ENCODE results near the gene STARD7.
"Not testable (repeated sequence)": the region's sequence is repeated elsewhere in the genome, so short reads cannot be mapped to it uniquely, and the experiment has no call there.

Gene STARD7, protein sequence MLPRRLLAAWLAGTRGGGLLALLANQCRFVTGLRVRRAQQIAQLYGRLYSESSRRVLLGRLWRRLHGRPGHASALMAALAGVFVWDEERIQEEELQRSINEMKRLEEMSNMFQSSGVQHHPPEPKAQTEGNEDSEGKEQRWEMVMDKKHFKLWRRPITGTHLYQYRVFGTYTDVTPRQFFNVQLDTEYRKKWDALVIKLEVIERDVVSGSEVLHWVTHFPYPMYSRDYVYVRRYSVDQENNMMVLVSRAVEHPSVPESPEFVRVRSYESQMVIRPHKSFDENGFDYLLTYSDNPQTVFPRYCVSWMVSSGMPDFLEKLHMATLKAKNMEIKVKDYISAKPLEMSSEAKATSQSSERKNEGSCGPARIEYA

DNA sequence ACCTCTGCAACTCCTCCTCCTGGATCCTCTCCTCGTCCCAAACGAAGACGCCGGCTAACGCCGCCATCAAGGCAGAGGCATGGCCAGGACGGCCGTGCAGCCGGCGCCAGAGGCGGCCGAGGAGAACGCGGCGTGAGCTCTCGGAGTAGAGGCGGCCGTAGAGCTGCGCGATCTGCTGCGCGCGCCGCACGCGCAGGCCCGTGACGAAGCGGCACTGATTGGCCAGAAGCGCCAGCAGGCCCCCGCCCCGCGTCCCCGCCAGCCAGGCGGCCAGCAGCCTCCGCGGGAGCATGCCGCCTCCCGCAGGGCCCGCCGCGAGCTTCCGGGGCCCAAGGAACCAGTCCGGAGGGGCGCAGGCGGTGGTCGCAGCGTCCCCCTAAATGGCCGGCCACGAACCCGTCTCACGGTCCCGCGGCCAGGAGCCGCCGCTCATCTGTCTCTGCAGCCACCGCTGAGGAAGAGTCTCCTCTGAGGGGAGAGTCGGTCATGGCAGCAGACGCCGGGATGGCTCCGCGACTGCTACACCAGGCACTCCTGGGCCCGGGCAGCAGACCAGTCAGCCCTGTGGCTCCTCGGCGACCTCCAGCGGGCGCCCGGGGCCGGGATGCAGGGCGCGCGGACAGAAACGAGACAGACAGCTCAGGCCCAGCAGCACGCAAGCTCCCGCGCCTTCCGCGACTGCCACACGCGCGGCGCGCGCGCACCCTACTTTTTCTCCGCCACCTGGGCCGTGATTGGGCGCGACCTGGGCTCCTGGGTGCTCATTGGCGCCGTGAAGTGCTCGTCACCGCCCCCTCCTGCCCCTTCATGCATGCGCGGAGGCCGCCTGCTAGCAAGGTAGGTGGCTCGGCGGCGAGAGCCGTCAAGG is at the start of gene STARD7:
TSS of gene STARD7 (minus strand) at position 685 of the 868 bp plus-strand sequence. CDS start at position 292, 393 bp downstream.
- peak; percentile 94 for DNase-seq (ENCODE audit: low read depth)

DNA sequence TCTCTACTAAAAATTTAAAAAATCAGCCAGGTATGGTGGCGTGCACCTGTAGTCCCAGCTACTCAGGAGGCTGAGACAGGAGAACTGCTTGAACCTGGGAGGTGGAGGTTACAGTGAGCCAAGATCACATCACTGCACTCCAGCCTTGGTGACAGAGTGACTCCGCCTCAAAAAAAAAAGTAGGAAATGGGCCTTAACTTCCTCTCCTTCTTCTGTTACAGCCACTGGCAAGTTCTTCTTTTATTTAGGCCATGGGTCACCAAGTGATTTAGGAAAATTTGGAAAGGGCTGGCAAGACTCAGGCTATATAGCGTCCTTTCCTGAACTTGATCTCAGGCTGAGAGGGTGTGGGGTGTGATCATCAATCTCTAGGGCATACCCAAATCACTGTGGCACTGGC is 49.1 kb upstream of the STARD7 start:
- not testable (repeated sequence) for DNase-seq (ENCODE audit: low read depth)

DNA sequence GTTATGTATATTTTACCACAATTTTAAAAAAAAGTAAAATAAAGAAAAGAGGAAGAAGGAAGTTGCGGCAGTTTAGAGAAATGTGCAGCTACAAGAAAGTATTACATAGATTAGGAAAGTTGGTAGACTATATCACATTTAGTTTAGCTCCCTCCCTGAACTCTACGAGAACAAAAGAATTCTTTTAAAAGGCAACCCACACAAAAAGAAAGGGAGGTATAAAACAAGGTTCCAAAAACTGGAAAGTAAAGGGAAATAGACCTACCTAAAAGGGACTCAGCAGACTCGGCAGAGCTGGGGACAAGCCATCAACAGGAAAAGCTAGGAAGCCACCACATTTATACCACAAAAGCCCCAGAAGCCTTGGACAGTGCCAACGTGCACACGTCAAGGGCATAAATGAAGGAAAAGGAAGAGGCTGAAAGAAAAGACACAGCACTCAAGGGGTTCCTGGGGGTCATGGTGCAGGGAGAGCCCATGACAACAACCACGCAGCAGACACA is 48.0 kb upstream of the STARD7 start:
- no peak for DNase-seq (ENCODE audit: low read depth)

DNA sequence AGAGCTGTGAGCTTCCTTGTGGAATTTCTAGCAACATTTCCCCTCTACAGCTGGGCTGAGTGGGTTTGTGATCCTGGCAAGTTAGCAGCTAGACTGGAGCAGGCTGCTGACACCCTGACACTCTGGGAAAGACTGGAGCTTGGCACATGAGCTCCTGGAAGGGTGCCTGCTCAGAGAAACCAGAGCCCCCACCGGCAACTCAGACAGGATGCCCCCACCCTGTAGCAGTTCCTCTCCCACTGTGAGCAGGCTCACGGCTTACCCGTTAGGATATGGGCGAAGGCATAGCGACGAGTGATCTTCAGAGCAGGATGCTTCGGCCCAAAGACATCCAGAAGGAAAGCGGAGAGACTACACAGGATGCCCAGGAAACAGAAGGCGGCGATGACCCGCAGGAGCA is 45.9 kb upstream of the STARD7 start:
- DNase-seq (ENCODE audit: low read depth) = no peak

DNA sequence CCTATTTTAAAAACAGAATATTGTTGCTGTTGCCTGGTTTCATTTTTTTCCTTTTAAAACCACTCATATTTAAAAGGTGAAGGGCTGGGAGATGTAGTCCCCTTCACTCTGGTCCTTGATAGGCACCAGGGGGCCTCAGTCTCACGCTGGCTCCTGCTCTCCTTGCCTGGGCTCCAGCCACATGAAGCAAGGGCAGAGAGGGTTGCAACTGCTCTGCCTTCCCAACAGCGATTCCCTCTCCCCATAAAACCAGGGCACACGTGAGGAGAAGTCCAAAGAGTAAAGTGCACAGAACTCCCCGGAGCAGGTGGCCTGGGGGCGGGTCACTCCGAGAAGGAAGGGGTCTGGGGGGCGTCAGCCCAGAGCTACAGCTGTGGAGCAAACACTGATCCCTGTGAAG is 44.4 kb upstream of the STARD7 start:
- DNase-seq (ENCODE audit: low read depth) = no peak

DNA sequence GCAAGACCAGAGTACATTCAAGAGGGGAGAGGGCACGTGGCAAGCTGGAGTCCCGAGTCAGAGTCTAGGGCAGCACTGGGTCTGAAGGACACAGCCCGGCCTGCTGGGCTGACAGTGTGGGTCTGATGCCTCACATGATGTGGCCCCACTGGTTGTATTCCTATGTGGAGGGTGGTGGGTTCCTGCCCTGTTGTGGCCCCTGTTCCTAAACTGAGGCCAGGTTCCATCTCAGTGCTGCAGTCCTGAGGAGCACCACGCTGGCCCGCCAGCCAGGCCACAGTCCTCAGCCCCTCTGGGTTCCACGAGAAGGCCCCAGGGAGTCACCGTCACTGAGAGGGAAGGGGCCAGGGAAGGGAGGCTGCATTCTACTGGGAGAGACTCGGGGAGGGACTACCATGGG is 43.9 kb upstream of the STARD7 start:
- DNase-seq (ENCODE audit: low read depth) = no peak

DNA sequence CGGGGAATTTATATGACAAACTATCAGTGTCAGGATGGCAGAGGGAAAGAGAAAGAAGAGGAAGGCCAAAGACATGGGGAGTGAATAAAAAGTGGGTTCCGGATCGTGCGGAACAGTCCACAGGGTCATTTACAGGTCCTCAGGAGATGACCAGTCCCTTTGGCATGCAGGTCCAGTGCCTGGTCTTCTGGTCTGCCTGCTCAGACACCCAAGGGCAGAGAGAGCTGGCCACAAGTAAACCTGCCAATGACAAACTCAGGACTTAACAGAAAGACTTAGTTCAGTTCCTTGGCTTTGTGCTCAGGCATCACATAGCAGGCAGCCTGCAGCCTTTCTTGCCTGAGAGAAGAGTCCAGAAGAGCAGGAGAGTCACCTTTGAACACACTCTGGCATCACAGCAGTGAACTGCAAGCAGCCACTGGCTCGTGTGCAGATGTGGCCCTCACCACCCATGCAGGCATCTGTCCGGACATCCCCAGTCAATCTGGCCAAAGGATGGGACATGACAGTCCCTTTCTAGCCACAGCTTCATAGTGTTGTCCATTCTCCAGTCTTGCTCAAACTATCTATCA is 43.2 kb upstream of the STARD7 start:
- DNase-seq (ENCODE audit: low read depth) = peak; percentile 59

DNA sequence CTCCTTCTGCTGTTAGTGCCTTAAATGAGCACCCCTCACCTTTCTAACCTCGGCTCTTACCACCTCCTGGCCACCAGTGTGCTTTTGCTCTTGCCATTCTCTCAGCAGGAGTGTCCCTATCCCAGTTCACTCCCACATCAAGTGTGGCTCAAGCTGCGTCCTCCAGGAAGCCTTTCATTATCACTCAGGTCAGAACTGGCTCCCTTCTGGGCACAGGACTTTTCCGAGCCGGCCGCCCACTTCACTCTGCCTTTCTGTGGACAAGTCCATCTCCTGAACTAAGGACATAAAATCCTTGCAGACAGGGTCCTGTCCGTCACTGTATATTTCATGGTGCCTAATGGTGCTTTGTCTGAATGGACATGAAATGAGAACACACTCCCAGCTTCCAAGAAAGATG is 41.6 kb upstream of the STARD7 start:
- DNase-seq (ENCODE audit: low read depth) = no peak

DNA sequence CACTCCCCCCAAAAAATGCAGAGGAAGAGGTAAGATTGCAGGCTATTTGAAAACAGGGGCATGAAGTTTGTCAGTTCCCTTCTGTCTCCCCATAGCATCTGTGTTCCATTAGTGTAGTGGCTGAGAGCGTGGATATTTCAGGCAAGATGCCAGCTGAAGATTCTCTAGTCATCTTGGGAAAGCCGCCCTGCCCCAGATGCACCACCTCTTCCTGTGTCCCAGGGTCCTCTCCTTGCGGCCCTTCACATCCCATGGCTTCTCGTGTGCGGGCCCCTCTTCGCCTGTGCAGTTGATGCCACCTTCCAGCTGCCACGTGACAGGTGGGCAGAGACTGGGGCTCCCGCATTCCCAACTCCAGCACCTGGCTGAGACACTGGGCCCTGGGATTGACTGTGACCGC is 41.0 kb upstream of the STARD7 start:
- DNase-seq (ENCODE audit: low read depth) = no peak

DNA sequence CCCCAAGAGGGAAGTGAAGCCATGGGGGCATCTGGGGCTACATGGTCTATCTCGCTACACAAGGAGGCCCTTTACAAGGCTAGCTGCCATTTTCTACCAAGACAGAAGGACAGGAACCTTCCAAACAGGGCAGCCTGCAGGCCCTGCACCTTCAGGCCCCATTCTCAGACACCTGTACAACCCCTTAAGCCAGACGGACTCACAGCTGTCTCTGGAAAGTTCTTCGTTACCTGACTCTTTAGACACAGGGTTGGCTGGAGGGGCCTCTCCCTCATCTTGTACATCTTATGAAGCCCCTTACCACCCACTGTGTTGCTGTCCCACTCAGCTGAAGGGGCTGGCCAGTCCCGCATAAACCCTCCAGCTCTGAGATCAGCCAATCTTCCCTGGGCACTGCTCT is 40.0 kb upstream of the STARD7 start:
- DNase-seq (ENCODE audit: low read depth) = no peak

DNA sequence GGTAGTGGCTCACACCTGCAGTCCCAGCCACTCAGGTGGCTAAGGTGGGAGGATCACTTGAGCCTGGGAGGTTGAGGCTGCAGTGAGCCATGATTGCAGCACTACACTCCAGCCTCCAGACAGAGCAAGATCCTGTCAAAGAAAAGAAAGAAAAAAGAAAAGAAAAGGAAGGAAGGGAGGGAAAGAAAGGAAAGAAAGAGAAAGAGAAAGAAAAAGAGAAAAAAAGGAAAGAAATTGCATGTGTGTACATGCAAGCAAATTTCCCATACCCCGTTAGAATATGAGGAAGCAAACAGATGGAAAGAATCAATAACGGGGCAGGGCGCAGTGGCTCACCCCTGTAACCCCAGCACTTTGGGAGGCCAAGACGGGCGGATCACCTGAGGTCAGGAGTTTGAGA is 39.3 kb upstream of the STARD7 start:
- no peak for DNase-seq (ENCODE audit: low read depth)

DNA sequence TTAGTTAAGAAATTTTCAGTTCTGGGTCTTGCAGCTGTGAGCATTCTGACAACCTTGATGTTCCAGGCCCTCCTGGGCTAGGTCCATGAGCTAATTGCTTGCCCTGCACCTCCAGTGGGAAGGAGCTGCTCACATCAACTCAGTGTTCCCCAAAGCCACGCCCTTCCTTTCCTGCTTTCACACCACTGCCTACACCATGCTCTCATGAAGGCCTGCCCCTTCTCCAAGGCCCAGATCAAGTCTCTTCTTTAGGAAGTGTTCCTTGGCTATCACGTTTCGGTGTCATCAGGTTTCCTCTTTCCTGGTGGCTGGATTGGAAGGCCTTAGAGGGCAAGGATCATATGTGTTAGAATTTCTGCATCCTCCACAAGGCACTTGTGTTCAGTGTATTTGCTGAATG is 38.4 kb upstream of the STARD7 start:
- no peak for DNase-seq (ENCODE audit: low read depth)

DNA sequence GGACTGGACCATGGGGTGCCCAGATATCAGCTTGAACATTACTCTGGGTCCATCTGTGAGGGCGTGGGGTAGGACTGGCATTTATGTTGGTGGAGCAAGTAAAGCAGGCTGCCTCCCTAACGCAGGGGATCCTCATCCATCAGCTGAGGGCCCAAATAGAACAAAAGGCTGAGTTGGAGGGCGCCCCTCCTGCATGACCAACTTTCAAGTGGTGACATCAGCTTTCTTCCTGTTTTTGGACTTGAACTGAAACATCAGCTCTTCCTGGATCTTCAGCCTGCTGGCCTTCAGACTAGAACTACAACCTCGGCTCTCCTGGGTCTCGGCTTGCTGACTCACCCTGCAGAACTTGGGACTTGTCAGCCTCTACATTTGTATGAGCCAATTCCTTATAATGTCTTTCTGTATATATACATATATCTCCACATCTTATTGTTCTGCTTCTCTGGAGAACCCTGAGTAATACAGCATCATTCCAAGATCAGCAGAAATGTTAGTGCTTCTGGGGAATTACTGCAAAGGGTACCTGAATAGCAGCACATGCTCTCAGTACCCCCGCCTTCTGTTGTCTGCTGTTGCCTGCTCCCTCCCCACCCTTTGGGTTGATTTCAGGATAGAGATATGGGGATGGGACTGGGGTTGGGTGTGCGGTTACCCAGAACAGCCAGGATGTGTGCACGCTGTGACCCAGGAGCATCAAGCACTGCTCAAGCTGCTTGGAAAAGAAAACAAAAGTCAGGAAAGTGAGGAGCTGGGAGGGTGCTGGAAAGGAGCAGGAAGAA is 37.2 kb upstream of the STARD7 start:
- no peak for DNase-seq (ENCODE audit: low read depth)

DNA sequence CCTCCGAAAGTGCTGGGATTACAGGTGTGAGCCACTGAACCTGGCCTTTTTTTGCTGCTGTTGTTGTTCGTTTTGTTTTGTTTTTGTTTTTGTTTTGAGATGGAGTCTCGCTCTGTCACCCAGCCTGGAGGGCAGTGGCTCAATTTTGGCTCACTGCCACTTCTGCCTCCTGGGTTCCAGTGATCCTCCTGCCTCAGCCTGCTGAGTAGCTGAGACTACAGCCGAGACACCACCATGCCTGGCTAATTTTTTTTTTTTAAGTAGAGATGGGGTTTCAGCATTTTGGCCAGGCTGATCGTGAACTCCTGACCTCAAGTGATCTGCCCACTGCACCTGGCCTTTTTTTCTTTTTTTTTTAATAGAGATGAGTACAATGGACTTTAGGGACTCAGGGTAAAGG is 35.2 kb upstream of the STARD7 start:
- no peak for DNase-seq (ENCODE audit: low read depth)

DNA sequence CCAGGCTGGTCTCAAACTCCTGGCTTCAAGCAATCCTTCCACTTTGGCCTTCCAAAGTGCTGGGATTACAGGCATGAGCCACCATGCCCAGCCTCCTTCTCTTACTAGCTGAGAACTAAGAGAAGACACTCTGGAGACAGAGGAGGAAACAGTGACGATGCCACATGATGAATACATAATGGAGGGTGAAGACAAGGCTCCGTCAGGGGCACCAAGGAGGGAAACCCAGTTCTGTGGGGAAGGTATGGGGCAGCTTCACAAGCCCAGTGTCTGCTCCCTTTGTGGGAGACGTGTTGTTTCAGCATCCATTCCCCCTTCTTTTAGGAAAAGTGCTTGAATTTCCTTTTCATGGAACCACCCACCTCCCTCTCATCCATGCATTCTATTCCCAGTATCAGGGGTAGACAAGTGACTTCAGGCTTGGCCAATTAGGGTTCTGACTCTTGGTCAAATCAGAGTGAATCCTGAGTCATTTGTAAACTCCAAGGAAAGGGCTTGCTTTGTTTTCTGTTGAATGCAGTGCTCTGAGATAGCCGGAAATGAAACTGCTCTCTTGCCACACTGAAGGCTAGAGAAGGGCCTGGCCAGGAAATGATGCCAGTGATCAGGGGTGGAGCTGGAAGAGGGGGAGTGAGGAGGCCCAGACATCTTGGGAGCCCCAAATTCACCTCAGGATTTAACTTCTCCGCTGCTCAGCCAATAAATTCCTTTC is 33.4 kb upstream of the STARD7 start:
- DNase-seq (ENCODE audit: low read depth) = no peak

DNA sequence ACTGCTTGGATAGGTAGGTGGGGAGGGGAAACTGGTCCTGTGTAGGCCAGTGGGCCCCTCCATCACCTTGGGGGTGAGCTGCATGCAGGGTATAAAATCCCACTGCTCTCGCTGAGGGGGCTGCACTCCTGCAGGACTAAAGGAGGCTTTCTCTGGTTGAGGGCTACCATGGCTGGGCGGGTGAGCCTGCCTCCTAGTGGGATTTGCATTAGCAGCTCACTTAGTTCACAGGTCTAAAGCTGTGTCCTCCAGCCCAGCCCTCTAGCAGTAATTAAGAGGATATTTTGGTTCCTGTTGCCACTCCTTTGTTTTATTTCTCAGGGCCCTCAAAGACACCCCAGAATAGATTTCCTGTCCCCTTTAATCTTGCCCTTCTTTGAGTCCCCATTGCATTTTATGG is 32.6 kb upstream of the STARD7 start:
- DNase-seq (ENCODE audit: low read depth) = no peak

DNA sequence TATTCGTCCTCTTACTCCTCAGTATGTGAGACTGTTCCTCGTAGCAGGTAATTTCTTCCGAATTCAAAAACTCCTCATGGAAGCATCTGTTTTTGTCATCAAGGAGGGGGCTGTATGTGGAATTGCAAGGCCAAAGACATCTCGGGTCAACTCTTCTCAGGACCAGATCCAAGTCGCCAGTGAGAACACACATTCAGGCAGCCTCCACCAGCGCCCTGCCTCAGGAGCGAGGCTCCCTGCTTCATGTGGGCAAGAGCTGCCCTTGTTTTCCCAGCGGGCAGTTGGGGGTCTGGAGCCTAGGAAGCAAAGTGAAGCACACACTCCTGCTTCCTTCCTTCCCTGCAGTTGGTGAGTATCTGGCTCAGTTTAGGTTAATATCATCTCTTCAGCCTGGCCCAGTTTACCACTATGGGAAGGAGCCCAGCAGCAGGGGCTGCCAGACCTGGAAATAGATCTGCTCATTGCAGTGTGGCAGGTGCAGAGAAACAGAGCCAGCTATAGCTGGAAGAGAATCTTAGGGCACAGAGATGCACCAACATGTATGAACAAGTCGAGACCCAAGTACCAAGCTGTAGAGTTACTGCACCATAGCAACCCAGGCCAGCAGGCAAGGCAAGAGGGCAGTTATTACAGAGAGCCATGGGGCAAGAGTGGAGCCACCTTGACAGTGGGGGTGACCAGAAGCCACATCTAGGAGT is 31.9 kb upstream of the STARD7 start:
- no peak for DNase-seq (ENCODE audit: low read depth)

DNA sequence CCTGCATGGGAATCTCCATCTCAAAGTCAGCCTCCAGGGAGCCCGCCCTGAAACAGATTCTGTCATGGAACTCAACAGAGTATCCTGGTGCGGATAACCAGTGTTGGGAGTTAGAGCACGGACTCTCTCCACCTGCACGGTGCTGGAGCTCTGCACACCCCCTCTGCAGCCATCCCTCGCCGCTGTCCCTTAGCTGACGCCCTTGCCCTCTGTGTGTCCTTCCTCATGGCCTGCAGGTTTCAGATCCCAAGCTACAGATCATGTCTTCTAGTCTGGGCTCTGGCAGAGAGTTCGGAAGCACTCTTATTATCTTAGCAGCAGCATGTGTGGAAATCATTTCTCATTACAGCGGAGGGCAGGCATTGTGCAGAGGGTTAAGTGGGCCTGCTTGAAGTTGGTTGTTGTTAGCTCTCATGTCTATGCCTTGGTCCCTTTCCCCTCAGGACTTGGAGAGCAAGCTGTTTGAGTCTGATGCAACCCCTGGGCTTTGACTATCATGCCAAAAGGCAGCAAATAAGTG is 31.2 kb upstream of the STARD7 start:
- no peak for DNase-seq (ENCODE audit: low read depth)

DNA sequence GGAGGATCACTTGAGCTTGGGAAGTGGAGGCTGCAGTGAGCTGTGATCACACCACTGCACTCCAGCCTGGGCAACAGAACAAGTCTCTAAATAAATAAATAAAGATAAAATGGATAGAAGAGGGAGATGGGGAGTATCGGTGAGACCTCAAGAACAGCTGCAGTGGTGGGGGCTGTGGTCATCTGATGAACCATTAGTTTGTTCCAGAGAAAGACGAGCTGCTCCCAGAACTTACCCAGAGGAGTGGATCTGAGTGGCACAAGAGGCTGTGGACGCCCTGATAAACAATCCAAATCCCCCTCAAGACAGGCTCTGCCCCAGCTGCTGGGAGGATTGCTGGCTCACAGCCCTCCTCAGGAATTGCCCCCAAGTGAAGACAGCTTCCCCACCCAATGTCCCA is 30.5 kb upstream of the STARD7 start:
- DNase-seq (ENCODE audit: low read depth) = no peak

DNA sequence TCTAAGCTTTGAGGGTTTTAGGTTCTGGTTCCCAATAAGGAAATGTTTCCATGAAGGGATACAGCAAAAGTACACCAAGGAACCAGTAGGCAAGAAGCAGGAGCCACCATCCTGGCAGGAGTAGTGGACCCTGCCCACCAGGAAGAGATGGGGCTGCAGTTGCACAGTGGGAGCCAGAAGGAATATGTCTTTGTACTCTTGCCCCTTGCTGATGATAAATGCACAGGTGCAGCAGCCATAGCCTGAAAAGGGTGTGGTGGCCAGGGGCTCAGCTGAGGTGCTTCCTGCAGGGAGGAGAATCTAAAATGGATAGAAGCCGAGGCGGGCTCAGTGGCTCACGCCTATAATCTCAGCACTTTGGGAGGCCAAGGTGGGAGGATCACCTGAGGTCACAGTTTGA is 29.6 kb upstream of the STARD7 start:
- no peak for DNase-seq (ENCODE audit: low read depth)

DNA sequence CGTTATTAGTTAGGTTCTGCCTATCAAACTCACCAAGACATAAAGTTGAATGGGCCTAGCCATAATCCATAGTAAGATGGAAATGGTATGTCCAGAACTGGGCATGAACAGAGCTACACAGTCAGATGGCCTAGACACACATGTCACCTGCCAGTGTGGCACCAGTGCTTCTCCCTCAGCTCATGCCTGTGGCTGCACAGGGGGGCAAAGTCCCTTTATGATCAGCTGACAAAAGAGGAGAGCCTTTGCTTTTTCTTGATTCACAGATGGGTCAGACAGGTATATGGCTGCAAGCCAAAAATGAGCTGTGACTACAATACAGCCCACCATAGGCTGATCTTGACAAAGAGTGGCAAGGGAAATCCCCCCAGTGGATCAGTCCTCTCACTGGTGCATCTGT is 28.3 kb upstream of the STARD7 start:
- no peak for DNase-seq (ENCODE audit: low read depth)

Data from CMK (cell line).